Endothelial cell of umbilical vein (primary cell): ENCODE measurements around the gene MCCD1. TPM values are rescaled to one million over a fixed set of nuclear protein-coding genes. Genes with fewer than 3 reads are reported as not detected.

Experiments
- BruUV-seq: library from RNA; stranded (reverse); fragments of 400-500 nt; replicated peaks from 2 replicates; lab custom pipeline; 2021; lab: Mats Ljungman, UMichigan
- CTCF ChIA-PET: fragments of 300-600, 350-600 bp; sonication (Branson Sonifier 250); formaldehyde crosslinking; loops from one replicate; lab custom pipeline; 2021; ENCODE audit warnings: antibody characterized with exemption, inconsistent platforms; lab: Charles Lee
- POLR2A ChIA-PET: fragments of 300-600, 350-600 bp; sonication (Branson Sonifier 250); formaldehyde crosslinking; loops from one replicate; lab custom pipeline; 2021; ENCODE audit warnings: antibody characterized with exemption, inconsistent platforms; lab: Charles Lee
- DNase-seq: peaks from one replicate; pipeline ENCODE4 v3.0.0-alpha.2; 2011; ENCODE audit warnings: low read depth, low spot score
- FAIRE-seq: peaks from 2 replicates; lab custom pipeline; 2011; peaks lifted over from hg19 to GRCh38; lab: Jason Lieb, UNC
- H2AFZ ChIP-seq: 2 replicates; pipeline ENCODE4 v1.6.0; 2012; ENCODE audit warnings: low read depth, low read length, control low read depth, inconsistent platforms
- H3K27ac ChIP-seq: 2 replicates; pipeline ENCODE4 v1.5.1; 2011; ENCODE audit warnings: low read depth, mild to moderate bottlenecking, control low read depth, low read length, moderate library complexity; ENCODE audit not compliant: insufficient read depth
- H3K27me3 ChIP-seq, 2 experiments: 2 replicates each; pipeline versions ENCODE4 v1.6.0 to v1.6.1; 2011; ENCODE audit warnings: low read length in 2 of 2, mixed read lengths in 1 of 2; ENCODE audit not compliant: control insufficient read depth in 2 of 2, insufficient read depth in 2 of 2
- H3K36me3 ChIP-seq, 2 experiments: 2 replicates in 1 of 2; 3 replicates in 1 of 2; pipeline ENCODE4 v1.5.1; 2011; ENCODE audit warnings: low read length in 2 of 2, mild to moderate bottlenecking in 1 of 2, moderate library complexity in 1 of 2; ENCODE audit not compliant: control insufficient read depth in 2 of 2, insufficient read depth in 2 of 2; ENCODE audit errors: extremely low read depth in 1 of 2
- H3K4me1 ChIP-seq: 3 replicates; pipeline ENCODE4 v1.5.1; 2011; ENCODE audit warnings: mild to moderate bottlenecking, low read length; ENCODE audit not compliant: control insufficient read depth, insufficient read depth; ENCODE audit errors: extremely low read depth
- H3K4me2 ChIP-seq: 2 replicates; pipeline ENCODE4 v1.6.1; 2011; ENCODE audit warnings: low read length, control low read depth, mixed read lengths; ENCODE audit not compliant: insufficient read depth
- H3K4me3 ChIP-seq, 3 experiments: fragments of 200-600 bp in 1 of 3; sonication (generic), shearing (Covaris generic) in 1 of 3; replicated peaks in 1 of 3; 2 replicates each; pipeline ENCODE4 v1.5.1; 2011 to 2016; ENCODE audit warnings: control low read depth in 3 of 3, low read length in 3 of 3, mild to moderate bottlenecking in 2 of 3, inconsistent platforms in 1 of 3, low read depth in 1 of 3, moderate library complexity in 1 of 3; ENCODE audit not compliant: insufficient read depth in 1 of 3
- H3K79me2 ChIP-seq: 2 replicates; pipeline ENCODE4 v1.6.0; 2012; ENCODE audit warnings: low read length, inconsistent platforms; ENCODE audit not compliant: control insufficient read depth, insufficient read depth
- H3K9ac ChIP-seq: replicated peaks from 2 replicates; pipeline ENCODE3; 2011; ENCODE audit warnings: low read length, control low read depth; ENCODE audit not compliant: insufficient read depth; ENCODE audit errors: extremely low read depth
- H3K9me1 ChIP-seq: replicated peaks from 3 replicates; pipeline ENCODE4 v1.6.0; 2011; ENCODE audit warnings: mild to moderate bottlenecking, low read length; ENCODE audit not compliant: control insufficient read depth, insufficient read depth; ENCODE audit errors: extremely low read depth
- H3K9me3 ChIP-seq: replicated peaks from 2 replicates; pipeline ENCODE4 v1.5.1; 2012; ENCODE audit warnings: low read length, inconsistent platforms; ENCODE audit not compliant: control insufficient read depth, insufficient read depth
- H4K20me1 ChIP-seq: replicated peaks from 2 replicates; pipeline ENCODE3; 2011; ENCODE audit warnings: mild to moderate bottlenecking, low read length; ENCODE audit not compliant: control insufficient read depth, insufficient read depth; ENCODE audit errors: extremely low read depth
- EZH2 ChIP-seq: IDR thresholded peaks from 2 replicates; pipeline ENCODE4 v1.6.1; 2012; ENCODE audit warnings: borderline replicate concordance, low read depth, mild to moderate bottlenecking, moderate library complexity, low read length, inconsistent platforms; ENCODE audit not compliant: severe bottlenecking
- FOS ChIP-seq: IDR thresholded peaks from 2 replicates; pipeline ENCODE4 v1.6.1; 2011; ENCODE audit warnings: mild to moderate bottlenecking, low read length, moderate library complexity, borderline replicate concordance; ENCODE audit not compliant: insufficient read depth
- GATA2 ChIP-seq: IDR thresholded peaks from 2 replicates; pipeline ENCODE4 v1.7.0; 2011; ENCODE audit warnings: low read depth, mild to moderate bottlenecking, moderate library complexity, mixed read lengths, low read length; ENCODE audit not compliant: insufficient read length, insufficient read depth
- JUN ChIP-seq: IDR thresholded peaks from 2 replicates; pipeline ENCODE4 v1.6.1; 2011; ENCODE audit warnings: borderline replicate concordance, low read depth; ENCODE audit not compliant: insufficient read length, insufficient read depth
- MYC ChIP-seq: IDR thresholded peaks from one replicate; pipeline ENCODE4 v1.6.1; 2011; ENCODE audit warnings: mild to moderate bottlenecking, low read depth, low read length
- POLR2A ChIP-seq: IDR thresholded peaks from 2 replicates; pipeline ENCODE4 v1.6.1; 2012; ENCODE audit warnings: low read depth, mild to moderate bottlenecking, control low read depth, low read length
- POLR2AphosphoS5 ChIP-seq: IDR thresholded peaks from 2 replicates; pipeline ENCODE4 v1.6.1; 2012; ENCODE audit warnings: low read depth, mild to moderate bottlenecking, control low read depth, low read length, moderate library complexity; ENCODE audit not compliant: insufficient read depth
- dilution Hi-C: fragments of 300-500 bp; cut with MboI; formaldehyde crosslinking; loops from one replicate; pipeline ENCODE4 v1.15.0; 2019; ENCODE audit warnings: low sequenced_read_pairs; ENCODE audit not compliant: extremely low pct_ligation_motif_present
- intact Hi-C: fragments of 100-400 bp; cut with micrococcal nuclease; formaldehyde crosslinking; loops from one replicate; pipeline ENCODE4 v1.10.0; 2022
- polyA plus RNA-seq, 4 experiments: library from polyadenylated mRNA; depleted of rRNA in 3 of 4; stranded (reverse) in 3 of 4; unstranded in 1 of 4; fragments of >200 nt; gene quantifications; 2 replicates each; pipeline versions ENCODE4 v1.2.1 to v1.2.3, GENCODE V29; 2011 to 2012; ENCODE audit warnings: missing spikeins in 1 of 4
- total RNA-seq: library from RNA; stranded (reverse); gene quantifications from 2 replicates; pipeline ENCODE4 v1.2.3, GENCODE V29; 2021
- TF ChIP-seq, protein P1 (sequence below), 2 donors: IDR thresholded peaks; 1 replicate in 1 of 2; 2 replicates in 1 of 2; pipeline ENCODE4 v1.5.1; 2011; ENCODE audit warnings: low read length in 2 of 2, mild to moderate bottlenecking in 2 of 2, moderate library complexity in 2 of 2, control low read depth in 1 of 2, inconsistent platforms in 1 of 2, low read depth in 1 of 2; ENCODE audit not compliant: insufficient read depth in 1 of 2; ENCODE audit errors: extremely low read depth in 1 of 2
- TF ChIP-seq, protein P2 (sequence below): IDR thresholded peaks from 2 replicates; pipeline ENCODE4 v1.6.1; 2011; ENCODE audit not compliant: insufficient read depth, insufficient read length

The MCCD1 gene
- total and polyA plus RNA-seq, 2 donors (not counting 3 experiments of a cell fraction or from before 2014, with no cell fraction given), result not detected

DNA sequence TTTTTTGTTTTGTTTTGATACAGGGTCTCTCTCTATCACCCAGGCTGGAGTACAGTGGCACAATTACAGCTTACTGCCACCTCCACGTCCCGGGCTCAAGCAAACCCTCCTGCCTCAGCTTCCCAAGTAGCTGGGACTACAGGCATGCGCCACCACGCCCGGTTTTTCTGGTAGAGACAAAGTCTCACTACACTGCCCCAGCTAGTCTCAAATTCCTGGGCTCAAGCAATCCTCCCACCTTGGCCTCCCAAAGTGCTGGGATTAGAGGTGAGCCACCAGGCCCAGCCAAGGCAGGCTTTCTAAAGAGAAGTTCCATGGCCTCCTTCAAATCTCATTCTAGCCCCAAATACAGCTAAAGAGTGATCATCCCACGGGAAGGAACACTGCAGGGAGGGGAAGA lies 5.2 kb downstream of the MCCD1 start:
- Histone ChIP-seq H3K79me2 (peaks cover 55% of the 10 kb centered on the region), H3K9me1 (no peaks in the 10 kb centered on the region), H3K4me1 (peaks cover 6% of the 10 kb centered on the region), H3K27me3 (no peaks in the 10 kb centered on the region), H2AFZ (no peak overlapping the region), H3K9me3 (no peaks in the 10 kb centered on the region), H3K9ac (no peak overlapping the region), H3K4me2 (no peak overlapping the region), H4K20me1 (no peaks in the 10 kb centered on the region), H3K36me3 (peaks cover 42 to 68% of the 10 kb centered on the region in 2 experiments), H3K4me3 (no peak overlapping the region), H3K27ac (no peak overlapping the region)
- ChIA-PET POLR2A (no interaction called here), CTCF (no interaction called here)
- DNase-seq (no peak), FAIRE-seq (no peak)
- intact Hi-C loops (no loop called here), dilution Hi-C loops (no loop called here)
- TSS peak; percentile 2 for BruUV-seq
- TF ChIP-seq EZH2 (no peak), JUN (no peak), POLR2AphosphoS5 (no peak), FOS (no peak), MYC (no peak), POLR2A (no peak), GATA2 (no peak)
- TF ChIP-seq, protein P1, sequence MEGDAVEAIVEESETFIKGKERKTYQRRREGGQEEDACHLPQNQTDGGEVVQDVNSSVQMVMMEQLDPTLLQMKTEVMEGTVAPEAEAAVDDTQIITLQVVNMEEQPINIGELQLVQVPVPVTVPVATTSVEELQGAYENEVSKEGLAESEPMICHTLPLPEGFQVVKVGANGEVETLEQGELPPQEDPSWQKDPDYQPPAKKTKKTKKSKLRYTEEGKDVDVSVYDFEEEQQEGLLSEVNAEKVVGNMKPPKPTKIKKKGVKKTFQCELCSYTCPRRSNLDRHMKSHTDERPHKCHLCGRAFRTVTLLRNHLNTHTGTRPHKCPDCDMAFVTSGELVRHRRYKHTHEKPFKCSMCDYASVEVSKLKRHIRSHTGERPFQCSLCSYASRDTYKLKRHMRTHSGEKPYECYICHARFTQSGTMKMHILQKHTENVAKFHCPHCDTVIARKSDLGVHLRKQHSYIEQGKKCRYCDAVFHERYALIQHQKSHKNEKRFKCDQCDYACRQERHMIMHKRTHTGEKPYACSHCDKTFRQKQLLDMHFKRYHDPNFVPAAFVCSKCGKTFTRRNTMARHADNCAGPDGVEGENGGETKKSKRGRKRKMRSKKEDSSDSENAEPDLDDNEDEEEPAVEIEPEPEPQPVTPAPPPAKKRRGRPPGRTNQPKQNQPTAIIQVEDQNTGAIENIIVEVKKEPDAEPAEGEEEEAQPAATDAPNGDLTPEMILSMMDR (IDR thresholded peaks at IDR 0.05; ENCODE audit: extremely low read depth in 1 of 2, insufficient read depth in 1 of 2, low read depth in 1 of 2, low read length in 2 of 2), result no peak
- TF ChIP-seq, protein P2, sequence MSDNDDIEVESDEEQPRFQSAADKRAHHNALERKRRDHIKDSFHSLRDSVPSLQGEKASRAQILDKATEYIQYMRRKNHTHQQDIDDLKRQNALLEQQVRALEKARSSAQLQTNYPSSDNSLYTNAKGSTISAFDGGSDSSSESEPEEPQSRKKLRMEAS, result no peak
